Fibroblast of villous mesenchyme (primary cell): ENCODE results near the gene FAM20B. TPM values are rescaled to one million over a fixed set of nuclear protein-coding genes. Genes with fewer than 3 reads are reported as not detected.

Source experiments
- DNase-seq: peaks from one replicate; pipeline ENCODE4 v3.0.0-alpha.2; 2010; ENCODE audit warnings: low read depth
- H3K4me3 ChIP-seq: 2 replicates; pipeline ENCODE4 v1.5.1; 2011; ENCODE audit warnings: low read depth, mild to moderate bottlenecking, low read length
- CTCF ChIP-seq: IDR thresholded peaks from 2 replicates; pipeline ENCODE4 v1.5.1; 2012; ENCODE audit warnings: low read depth, mild to moderate bottlenecking, low read length; ENCODE audit not compliant: insufficient read depth
- total RNA-seq: library from RNA; depleted of rRNA; stranded (reverse); fragments of >200 nt; gene quantifications from 2 replicates; pipeline ENCODE4 v1.2.3, GENCODE V29; 2012

Gene FAM20B
- total RNA-seq, 1 donor = 42.7 TPM

GRCh38 chr1:179023946-179024650 lies 1.6 kb upstream of the FAM20B start:
- H3K4me3 ChIP-seq = no peak overlapping the region
- no peak for TF ChIP-seq CTCF
- no peak for DNase-seq

GRCh38 chr1:179025975-179026812 lies 500 bp downstream of the FAM20B start:
- TF ChIP-seq CTCF = no peak
- peak; percentile 37 for DNase-seq
- H3K4me3 ChIP-seq = peak overlapping the region; percentile 81

- DNase-seq = no peak
- peak overlapping the region; percentile 81 for H3K4me3 ChIP-seq
- TF ChIP-seq CTCF = no peak
Measured at GRCh38 chr1:179026813-179027669, 1.3 kb downstream of the FAM20B start.

- DNase-seq = no peak
- TF ChIP-seq CTCF = no peak
- no peak overlapping the region for H3K4me3 ChIP-seq
Measured at GRCh38 chr1:179029321-179029759, 3.6 kb downstream of the FAM20B start.

- no peak for DNase-seq
- no peak for TF ChIP-seq CTCF
- no peak overlapping the region for H3K4me3 ChIP-seq
Measured at GRCh38 chr1:179030130-179030529, 4.4 kb downstream of the FAM20B start.

- no peak for DNase-seq
- TF ChIP-seq CTCF = no peak
Measured at GRCh38 chr1:179030683-179031082, 5.0 kb downstream of the FAM20B start.

More at GRCh38 chr1:179030683-179031082, 5.0 kb downstream of the FAM20B start:
- no peak overlapping the region for H3K4me3 ChIP-seq
